HFF-Myc (cell line): ENCODE measurements around the gene NHLRC4.
"Not testable (repeated sequence)": the region's sequence is repeated elsewhere in the genome, so short reads cannot be mapped to it uniquely, and the experiment has no call there.

Source experiments
- DNase-seq: peaks from one replicate; pipeline ENCODE4 v3.0.0-alpha.2; 2011; ENCODE audit warnings: low read depth; ENCODE audit errors: extremely low read depth
- H3K4me3 ChIP-seq: replicated peaks from 2 replicates; pipeline ENCODE4 v1.5.1; 2011; ENCODE audit warnings: low read depth, mild to moderate bottlenecking, control low read depth, low read length
- TF ChIP-seq, protein P1 (sequence below): IDR thresholded peaks from 2 replicates; pipeline ENCODE4 v1.5.1; 2012; ENCODE audit warnings: mild to moderate bottlenecking, low read depth, low read length, control low read depth; ENCODE audit errors: missing control alignments

Gene NHLRC4

DNA sequence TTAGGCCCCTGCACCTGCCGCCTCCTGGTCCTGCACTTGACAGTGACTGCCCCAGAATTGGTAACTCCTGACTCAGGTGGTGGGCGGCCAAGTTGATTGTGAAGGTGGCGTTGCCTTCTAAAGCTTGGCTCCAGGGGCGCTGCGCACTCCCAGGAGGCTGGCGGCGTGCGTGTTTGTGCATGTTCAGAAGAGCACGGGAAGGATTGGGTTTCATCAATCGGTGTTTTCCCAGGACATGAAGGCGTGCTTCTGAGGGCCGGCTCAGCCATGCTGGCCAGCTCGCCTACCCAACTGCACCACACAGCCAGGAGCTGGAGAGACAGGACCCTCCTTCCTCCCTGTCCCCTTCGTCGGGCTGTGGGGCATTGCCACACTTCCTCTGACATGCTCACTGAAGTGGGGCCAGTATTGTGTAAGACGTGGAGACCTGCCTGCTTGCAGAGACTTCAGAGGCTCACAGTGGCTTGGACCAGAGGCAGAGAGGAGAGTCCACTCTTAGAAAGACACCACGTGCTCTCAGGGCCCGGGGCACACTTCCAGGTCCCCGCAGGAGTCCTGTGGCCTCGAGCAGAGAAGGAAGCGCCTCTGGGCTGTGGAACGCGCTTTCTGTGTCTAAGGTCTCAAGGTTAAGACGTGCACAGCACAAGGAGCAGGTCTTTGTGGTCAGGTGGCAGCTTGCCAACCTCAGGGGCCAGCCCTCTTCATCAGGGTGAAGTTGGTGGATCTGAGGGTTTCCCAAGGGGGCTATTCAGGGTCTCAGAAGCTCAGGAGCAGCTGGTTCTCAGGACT is 25.9 kb downstream of the NHLRC4 start:
- H3K4me3 ChIP-seq, result no peak overlapping the region
- TF ChIP-seq, protein P1, sequence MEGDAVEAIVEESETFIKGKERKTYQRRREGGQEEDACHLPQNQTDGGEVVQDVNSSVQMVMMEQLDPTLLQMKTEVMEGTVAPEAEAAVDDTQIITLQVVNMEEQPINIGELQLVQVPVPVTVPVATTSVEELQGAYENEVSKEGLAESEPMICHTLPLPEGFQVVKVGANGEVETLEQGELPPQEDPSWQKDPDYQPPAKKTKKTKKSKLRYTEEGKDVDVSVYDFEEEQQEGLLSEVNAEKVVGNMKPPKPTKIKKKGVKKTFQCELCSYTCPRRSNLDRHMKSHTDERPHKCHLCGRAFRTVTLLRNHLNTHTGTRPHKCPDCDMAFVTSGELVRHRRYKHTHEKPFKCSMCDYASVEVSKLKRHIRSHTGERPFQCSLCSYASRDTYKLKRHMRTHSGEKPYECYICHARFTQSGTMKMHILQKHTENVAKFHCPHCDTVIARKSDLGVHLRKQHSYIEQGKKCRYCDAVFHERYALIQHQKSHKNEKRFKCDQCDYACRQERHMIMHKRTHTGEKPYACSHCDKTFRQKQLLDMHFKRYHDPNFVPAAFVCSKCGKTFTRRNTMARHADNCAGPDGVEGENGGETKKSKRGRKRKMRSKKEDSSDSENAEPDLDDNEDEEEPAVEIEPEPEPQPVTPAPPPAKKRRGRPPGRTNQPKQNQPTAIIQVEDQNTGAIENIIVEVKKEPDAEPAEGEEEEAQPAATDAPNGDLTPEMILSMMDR, result no peak
- no peak for DNase-seq

DNA sequence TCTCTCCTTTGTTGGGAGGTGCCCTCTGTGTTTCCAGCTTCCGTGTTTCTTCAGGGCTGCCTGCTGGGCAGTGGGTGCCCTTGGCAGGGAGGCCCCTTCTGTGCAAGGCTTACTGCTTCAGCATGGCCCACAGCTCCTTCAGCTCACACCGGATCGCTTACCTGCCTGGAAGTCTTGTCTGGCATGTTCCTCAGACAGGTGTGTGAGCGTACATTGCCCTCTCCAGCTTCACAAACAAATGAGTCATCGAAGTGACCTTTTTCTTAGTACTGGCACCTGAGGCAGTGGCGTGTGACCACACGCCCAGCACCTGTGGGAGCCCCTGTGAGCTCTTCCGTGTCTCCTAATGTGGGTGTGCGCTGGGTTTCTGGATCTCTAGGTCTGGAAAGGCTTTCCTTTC is 26.6 kb downstream of the NHLRC4 start:
- no peak for DNase-seq
- TF ChIP-seq, protein P1, result no peak
- no peak overlapping the region for H3K4me3 ChIP-seq

DNA sequence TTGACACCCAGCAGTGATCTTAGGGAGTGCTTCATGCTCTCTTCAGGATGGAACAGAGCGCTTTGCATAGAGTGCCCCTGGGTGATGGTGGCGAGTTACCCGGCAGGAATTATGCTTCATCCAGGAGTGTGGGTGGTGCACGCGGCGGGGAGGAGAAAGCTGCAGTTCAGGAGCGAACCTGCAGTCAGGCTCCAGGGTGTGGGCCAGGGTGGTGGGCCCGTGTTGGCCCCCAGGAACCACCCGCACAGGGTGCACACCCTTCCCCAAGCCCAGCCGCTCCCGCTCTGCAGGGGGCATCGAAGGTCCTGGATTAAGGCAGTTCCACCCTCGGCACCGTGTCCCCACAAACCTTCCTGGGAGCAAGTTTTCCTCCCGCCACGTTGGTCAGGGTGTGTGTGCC is 27.0 kb downstream of the NHLRC4 start:
- TF ChIP-seq, protein P1, result no peak
- no peak overlapping the region for H3K4me3 ChIP-seq
- DNase-seq, result no peak

DNA sequence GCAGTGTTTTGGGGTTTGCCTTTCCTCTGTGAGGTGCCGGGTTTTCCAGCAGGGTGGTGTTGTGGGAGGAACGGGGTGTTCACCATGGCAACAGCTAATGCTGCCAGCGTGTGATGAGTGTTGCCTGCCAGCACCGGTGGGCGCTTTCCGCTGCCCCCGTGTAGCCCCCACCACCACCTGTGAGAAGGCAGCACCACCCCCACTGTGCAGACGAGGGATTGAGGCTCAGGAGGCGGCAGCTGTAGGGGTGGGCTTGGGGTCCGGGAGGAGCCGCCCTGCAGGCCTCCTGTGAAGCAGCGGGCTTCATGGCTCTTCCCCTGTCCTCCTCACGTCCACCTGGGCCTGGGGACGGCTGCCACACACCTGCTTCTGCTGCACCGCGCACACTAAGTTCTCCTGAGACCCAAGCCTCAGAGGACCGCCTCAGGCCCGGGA is 28.3 kb downstream of the NHLRC4 start:
- TF ChIP-seq, protein P1, result no peak
- H3K4me3 ChIP-seq, result no peak overlapping the region
- DNase-seq, result no peak

DNA sequence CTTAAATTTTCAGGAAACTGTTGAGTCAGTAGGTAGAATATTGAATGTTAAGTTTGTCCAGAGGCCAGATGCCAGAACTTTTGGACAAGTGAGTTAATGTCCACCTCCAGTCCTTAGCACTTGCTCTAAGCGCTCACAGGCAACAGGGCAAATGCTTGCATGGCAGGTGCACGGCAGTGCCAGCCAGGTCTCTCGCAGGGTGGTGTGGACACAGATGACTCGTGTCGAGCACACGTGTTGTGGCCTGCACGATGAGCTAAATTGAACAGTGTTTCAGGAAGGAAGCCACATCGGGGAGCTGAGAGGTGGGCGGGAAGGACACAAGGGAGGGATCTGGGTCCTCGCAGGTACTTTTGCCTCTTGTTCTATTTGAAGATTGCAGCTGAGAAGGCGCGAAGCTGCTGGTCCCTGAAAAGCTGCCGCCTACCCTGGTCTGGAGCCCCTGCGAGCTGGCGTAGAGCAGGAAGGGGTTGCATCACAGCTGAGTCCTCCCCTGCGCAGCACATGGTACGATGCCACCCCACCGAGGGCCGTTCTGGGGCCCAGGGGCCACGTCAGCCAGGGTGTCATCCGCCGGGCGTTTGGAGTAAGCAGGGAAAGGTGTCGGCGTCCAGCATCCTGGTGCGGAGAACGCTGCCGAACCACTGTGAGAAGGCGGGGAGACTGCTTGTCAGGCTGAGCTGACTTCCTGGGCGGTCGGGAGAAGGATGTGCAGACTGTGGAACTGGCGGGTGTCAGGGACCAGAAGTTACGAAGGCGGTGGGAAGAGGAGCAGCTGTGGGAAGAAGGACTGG is 29.3 kb downstream of the NHLRC4 start:
- TF ChIP-seq, protein P1, result no peak
- DNase-seq, result no peak

DNA sequence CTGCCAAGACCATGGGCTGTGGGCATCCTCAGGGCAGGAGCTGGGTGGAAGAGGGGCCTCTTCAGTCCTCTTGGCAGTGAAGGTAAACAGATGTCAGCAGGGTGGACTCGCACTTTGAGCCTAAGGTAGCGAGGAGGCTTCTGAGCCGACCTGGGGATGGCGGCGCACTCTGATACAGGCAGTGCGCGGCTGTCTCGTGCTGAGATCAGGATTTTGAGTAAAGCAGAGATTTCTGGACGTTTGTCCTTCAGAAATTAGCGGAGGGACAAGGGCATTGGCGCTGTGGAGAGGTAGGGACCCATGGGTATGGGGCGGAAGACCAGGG is 29.9 kb downstream of the NHLRC4 start:
- TF ChIP-seq, protein P1, result no peak
- no peak overlapping the region for H3K4me3 ChIP-seq
- no peak for DNase-seq

More for the DNA sequence above, 29.3 kb downstream of the NHLRC4 start:
- H3K4me3 ChIP-seq, result no peak overlapping the region

DNA sequence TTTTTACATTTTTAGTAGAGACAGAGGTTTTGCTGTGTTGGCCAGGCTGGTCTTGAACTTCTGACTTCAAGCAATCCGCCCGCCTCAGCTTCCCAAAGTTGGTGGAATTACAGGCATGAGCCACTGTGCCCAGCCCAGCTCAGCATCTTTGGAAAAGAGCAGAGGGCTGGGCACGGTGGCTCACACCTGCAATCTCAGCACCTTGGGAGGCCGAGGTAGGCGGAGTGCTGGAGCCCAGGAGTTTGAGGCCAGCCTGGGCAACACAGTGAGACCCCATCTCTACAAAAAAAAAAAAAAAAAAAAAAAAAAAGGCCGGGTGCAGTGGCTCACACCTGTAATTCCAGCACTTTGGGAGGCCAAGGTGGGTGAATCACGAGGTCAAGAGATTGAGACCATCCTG is 30.9 kb downstream of the NHLRC4 start:
- not testable (repeated sequence) for H3K4me3 ChIP-seq, DNase-seq
